K562 (cell line): ENCODE measurements around the gene FOXD4L3. TPM values are rescaled to one million over a fixed set of nuclear protein-coding genes. Genes with fewer than 3 reads are reported as not detected.
"Not testable (repeated sequence)": the region's sequence is repeated elsewhere in the genome, so short reads cannot be mapped to it uniquely, and the experiment has no call there.

ENCODE experiments used
- ATAC-seq: fragments of 200-7000 bp; cut with Tn5 transposase; 3 replicates; pipeline ENCODE4 v1.9.1; 2020; ENCODE audit warnings: moderate library complexity
- BruUV-seq: library from RNA; stranded (reverse); fragments of 400-500 nt; replicated peaks from 2 replicates; lab custom pipeline; 2021; lab: Mats Ljungman, UMichigan
- CTCF ChIA-PET: fragments of 300-600 bp; formaldehyde crosslinking; extraction: SDS; loops from one replicate; lab custom pipeline; 2021; ENCODE audit warnings: low intra/inter-chr PET ratio; lab: Yijun Ruan, JAX
- POLR2A ChIA-PET: fragments of 300-600, 350-650 bp; sonication (Branson Sonifier 250); formaldehyde crosslinking; extraction: SDS; loops from one replicate; lab custom pipeline; 2021; ENCODE audit warnings: antibody characterized with exemption, inconsistent platforms; lab: Yijun Ruan, JAX
- DNase-seq, 4 experiments: peaks; one replicate each; pipeline versions ENCODE4 v3.0.0 to v3.0.0-alpha.2; 2011 to 2018; ENCODE audit warnings: low spot score in 3 of 4, mixed read lengths in 3 of 4; ENCODE audit errors: extremely low read depth in 1 of 4
- FAIRE-seq: peaks from 2 replicates; lab custom pipeline; 2011; peaks lifted over from hg19 to GRCh38; lab: Jason Lieb, UNC
- H2AFZ ChIP-seq: 2 replicates; pipeline ENCODE4 v1.6.0; 2011; ENCODE audit warnings: low read depth, low read length, control low read depth, inconsistent platforms
- H3K27ac ChIP-seq: fragments of 200-600 bp; 3 replicates; pipeline ENCODE4 v1.8.0; 2011; ENCODE audit warnings: low read depth, mild to moderate bottlenecking, control low read depth, inconsistent platforms, low read length, moderate library complexity, mixed read lengths; ENCODE audit errors: extremely low read depth
- H3K27me3 ChIP-seq, 2 experiments: fragments of 300-600 bp in 1 of 2; 2 replicates in 1 of 2; 3 replicates in 1 of 2; pipeline versions ENCODE4 v1.6.0 to v1.8.0; 2011; ENCODE audit warnings: inconsistent platforms in 2 of 2, low read length in 2 of 2, mild to moderate bottlenecking in 1 of 2, mixed read lengths in 1 of 2, moderate library complexity in 1 of 2; ENCODE audit not compliant: control insufficient read depth in 2 of 2, insufficient read depth in 2 of 2
- H3K36me3 ChIP-seq: fragments of 300-600 bp; 3 replicates; pipeline ENCODE4 v1.8.0; 2011; ENCODE audit warnings: mild to moderate bottlenecking, low read length, inconsistent platforms; ENCODE audit not compliant: control insufficient read depth, insufficient read depth
- H3K4me1 ChIP-seq, 2 experiments: fragments of 200-600 bp in 1 of 2; replicated peaks in 1 of 2; 2 replicates in 1 of 2; 3 replicates in 1 of 2; pipeline versions ENCODE4 v1.5.1 to v1.8.0; 2011; ENCODE audit warnings: inconsistent platforms in 2 of 2, low read length in 2 of 2, mild to moderate bottlenecking in 1 of 2, mixed read lengths in 1 of 2, moderate library complexity in 1 of 2; ENCODE audit not compliant: control insufficient read depth in 2 of 2, insufficient read depth in 2 of 2
- H3K4me2 ChIP-seq: 2 replicates; pipeline ENCODE4 v1.6.1; 2011; ENCODE audit warnings: low read length, control low read depth, inconsistent platforms, mixed read lengths; ENCODE audit not compliant: insufficient read depth
- H3K4me3 ChIP-seq: fragments of 200-600 bp; sonication (generic), shearing (Covaris generic); 2 replicates; pipeline ENCODE4 v1.5.1; 2016; ENCODE audit warnings: control low read depth, inconsistent platforms
- H3K79me2 ChIP-seq: fragments of 200-600 bp; 3 replicates; pipeline ENCODE4 v1.8.0; 2011; ENCODE audit warnings: low read length, inconsistent platforms; ENCODE audit not compliant: control insufficient read depth, insufficient read depth
- H3K9ac ChIP-seq, 2 experiments: 2 replicates each; pipeline versions ENCODE4 v1.6.0 to v1.6.1; 2011; ENCODE audit warnings: low read depth in 2 of 2, low read length in 2 of 2, control low read depth in 1 of 2, inconsistent platforms in 1 of 2, mild to moderate bottlenecking in 1 of 2, mixed read lengths in 1 of 2; ENCODE audit not compliant: insufficient read depth in 1 of 2
- H3K9me1 ChIP-seq: one replicate; pipeline ENCODE4 v1.6.0; 2011; ENCODE audit warnings: inconsistent platforms, mild to moderate bottlenecking, low read length, moderate library complexity; ENCODE audit not compliant: control insufficient read depth, insufficient read depth
- H3K9me3 ChIP-seq: replicated peaks from 2 replicates; pipeline ENCODE4 v1.5.1; 2011; ENCODE audit warnings: low read depth, low read length, inconsistent platforms; ENCODE audit not compliant: control insufficient read depth, insufficient read depth
- H4K20me1 ChIP-seq: replicated peaks from 2 replicates; pipeline ENCODE4 v1.6.1; 2011; ENCODE audit warnings: low read length, inconsistent platforms, mixed read lengths; ENCODE audit not compliant: control insufficient read depth, insufficient read depth
- WGBS: fragments of 100-300 bp; shearing (Covaris generic); methylation state at CpG from one replicate; pipeline ENCODE4 v1.1.6; 2016; ENCODE audit warnings: low coverage, mixed read lengths; ENCODE audit not compliant: insufficient coverage; ENCODE audit errors: missing lambda C conversion rate; 5-methylcytosine and 5-hydroxymethylcytosine counted together
- in situ Hi-C: fragments of 300-500 bp; cut with MboI; formaldehyde crosslinking; loops from 4 replicates; pipeline ENCODE4 v1.15.0; 2018; ENCODE audit warnings: inconsistent platforms, mixed read lengths
- intact Hi-C: fragments of 100-400 bp; cut with micrococcal nuclease; formaldehyde crosslinking; loops from 2 replicates; pipeline ENCODE4 v1.14.2; 2022
- polyA plus RNA-seq, 8 experiments: library from polyadenylated mRNA; depleted of rRNA in 4 of 8; stranded (reverse) in 5 of 8; unstranded in 3 of 8; fragments of >200 nt; fragmentation: Nextera tagmentation in 2 of 8; fragmentation: Illumina TruSeq in 1 of 8; extraction: Ambion mirVana in 2 of 8; extraction: Trizol in 1 of 8; gene quantifications; 2 replicates each; pipeline versions ENCODE4 v1.2.1 to v1.2.3, GENCODE V29; 2011 to 2014; ENCODE audit warnings: inconsistent platforms in 1 of 8, missing spikeins in 1 of 8
- total RNA-seq, 7 experiments: library from RNA; depleted of rRNA in 6 of 7; stranded (reverse); fragments of >200 nt in 6 of 7; fragmentation: Illumina TruSeq in 2 of 7; extraction: Trizol in 2 of 7; gene quantifications; 2 replicates each; pipeline versions ENCODE4 v1.2.1 to v1.2.3, GENCODE V29; 2011 to 2021; ENCODE audit warnings: low replicate concordance in 1 of 7

The FOXD4L3 gene
- total and polyA plus RNA-seq, 9 of the 15 experiments (the other 6 are each of a cell fraction or from before 2014, with no cell fraction given): 0.11 TPM; not detected in 8

GRCh38 chr9:68307127-68307526 lies 4.5 kb downstream of the FOXD4L3 start:
- H3K9me1 ChIP-seq, ATAC-seq, H3K4me3 ChIP-seq, BruUV-seq, H3K36me3 ChIP-seq, DNase-seq, H3K4me1 ChIP-seq, H3K27ac ChIP-seq, H3K9ac ChIP-seq, FAIRE-seq, H3K9me3 ChIP-seq, H4K20me1 ChIP-seq, CTCF ChIA-PET, H3K27me3 ChIP-seq, in situ Hi-C loops, H2AFZ ChIP-seq, intact Hi-C loops, POLR2A ChIA-PET, H3K79me2 ChIP-seq, H3K4me2 ChIP-seq: not testable (repeated sequence)
- 57% methylated on average over 8 of the region's 35 CpGs for WGBS

- POLR2A ChIA-PET: not testable (repeated sequence)
- 21% methylated on average over 7 of the region's 21 CpGs for WGBS
- ATAC-seq: peak; percentile 37; the same call in 2 of the 3 replicates
These were observed 5.0 kb downstream of the FOXD4L3 start for GRCh38 chr9:68307654-68308053.

DNA sequence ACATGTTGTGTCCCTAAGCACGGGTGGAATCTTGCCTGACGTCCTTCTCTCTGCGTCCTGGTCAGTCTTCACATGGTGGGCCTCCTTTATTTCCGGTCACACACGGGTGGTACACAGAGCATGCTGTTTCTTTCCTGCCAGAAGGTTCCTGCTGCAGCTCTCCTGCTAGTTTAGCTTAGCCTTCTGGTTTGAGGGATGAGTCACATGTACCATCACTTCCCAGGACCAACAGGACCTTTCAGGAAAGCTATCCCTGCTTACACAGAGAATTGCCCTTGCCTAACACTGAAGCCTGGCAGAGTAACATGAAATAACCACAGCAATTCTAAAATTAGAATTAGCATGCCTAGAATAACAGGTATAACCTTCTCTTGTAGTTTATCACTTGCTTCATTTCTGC lies 8.5 kb downstream of the FOXD4L3 start:
- H3K36me3 ChIP-seq, BruUV-seq, H3K4me2 ChIP-seq, FAIRE-seq, H3K4me3 ChIP-seq, H3K79me2 ChIP-seq, H4K20me1 ChIP-seq, H3K9ac ChIP-seq, H3K9me3 ChIP-seq, DNase-seq, in situ Hi-C loops, H3K27ac ChIP-seq, H3K4me1 ChIP-seq, CTCF ChIA-PET, H3K9me1 ChIP-seq, H2AFZ ChIP-seq, POLR2A ChIA-PET, intact Hi-C loops, ATAC-seq, H3K27me3 ChIP-seq: not testable (repeated sequence)
- WGBS: no CpG with 5 or more reads among the region's 5 CpGs

More at GRCh38 chr9:68307654-68308053, 5.0 kb downstream of the FOXD4L3 start:
- H3K4me3 ChIP-seq, H3K9ac ChIP-seq, BruUV-seq, H4K20me1 ChIP-seq, H3K9me1 ChIP-seq, H3K27ac ChIP-seq, in situ Hi-C loops, intact Hi-C loops, H3K9me3 ChIP-seq, H2AFZ ChIP-seq, FAIRE-seq, H3K4me1 ChIP-seq, H3K79me2 ChIP-seq, H3K4me2 ChIP-seq, H3K36me3 ChIP-seq, DNase-seq, CTCF ChIA-PET, H3K27me3 ChIP-seq: not testable (repeated sequence)

GRCh38 chr9:68318209-68318608 lies 15.5 kb downstream of the FOXD4L3 start:
- H3K9ac ChIP-seq, DNase-seq, H3K4me2 ChIP-seq, intact Hi-C loops, H3K9me1 ChIP-seq, H3K9me3 ChIP-seq, BruUV-seq, H3K4me1 ChIP-seq, H4K20me1 ChIP-seq, H3K27me3 ChIP-seq, H3K36me3 ChIP-seq, H2AFZ ChIP-seq, CTCF ChIA-PET, H3K27ac ChIP-seq, H3K4me3 ChIP-seq, FAIRE-seq, H3K79me2 ChIP-seq, POLR2A ChIA-PET, in situ Hi-C loops, ATAC-seq: not testable (repeated sequence)
- 39% methylated on average over 8 of the region's 10 CpGs for WGBS
